CD4-positive, alpha-beta T cell treated with Interleukin-2 at 100 ng/mL for 4 hours (primary cell): ENCODE measurements around the gene NUP43.
"Not testable (repeated sequence)": the region's sequence is repeated elsewhere in the genome, so short reads cannot be mapped to it uniquely, and the experiment has no call there.

Experiments
- DNase-seq: peaks from one replicate; pipeline ENCODE4 v3.0.0-alpha.2; 2020; ENCODE audit warnings: low spot score

The NUP43 gene

GRCh38 chr6:149691201-149691600 lies 55.1 kb downstream of the NUP43 start:
- DNase-seq: no peak

GRCh38 chr6:149686230-149686629 lies 60.1 kb downstream of the NUP43 start:
- no peak for DNase-seq

GRCh38 chr6:149683256-149683859 lies 63.0 kb downstream of the NUP43 start:
- no peak for DNase-seq

- DNase-seq: not testable (repeated sequence)
Measured at GRCh38 chr6:149681845-149682244, 64.5 kb downstream of the NUP43 start.

- DNase-seq: no peak
Measured at GRCh38 chr6:149681209-149681608, 65.1 kb downstream of the NUP43 start.

GRCh38 chr6:149680503-149680902 lies 65.8 kb downstream of the NUP43 start:
- DNase-seq: no peak
